Right kidney (tissue), 1 donor: ENCODE data around the gene TCEANC2.
A peak's percentile ranks its signal among the peaks of the same experiment; 100 is the strongest.

ENCODE experiments used
- DNase-seq: peaks from one replicate; pipeline ENCODE4 v3.0.0-alpha.2; 2016

The TCEANC2 gene

DNA sequence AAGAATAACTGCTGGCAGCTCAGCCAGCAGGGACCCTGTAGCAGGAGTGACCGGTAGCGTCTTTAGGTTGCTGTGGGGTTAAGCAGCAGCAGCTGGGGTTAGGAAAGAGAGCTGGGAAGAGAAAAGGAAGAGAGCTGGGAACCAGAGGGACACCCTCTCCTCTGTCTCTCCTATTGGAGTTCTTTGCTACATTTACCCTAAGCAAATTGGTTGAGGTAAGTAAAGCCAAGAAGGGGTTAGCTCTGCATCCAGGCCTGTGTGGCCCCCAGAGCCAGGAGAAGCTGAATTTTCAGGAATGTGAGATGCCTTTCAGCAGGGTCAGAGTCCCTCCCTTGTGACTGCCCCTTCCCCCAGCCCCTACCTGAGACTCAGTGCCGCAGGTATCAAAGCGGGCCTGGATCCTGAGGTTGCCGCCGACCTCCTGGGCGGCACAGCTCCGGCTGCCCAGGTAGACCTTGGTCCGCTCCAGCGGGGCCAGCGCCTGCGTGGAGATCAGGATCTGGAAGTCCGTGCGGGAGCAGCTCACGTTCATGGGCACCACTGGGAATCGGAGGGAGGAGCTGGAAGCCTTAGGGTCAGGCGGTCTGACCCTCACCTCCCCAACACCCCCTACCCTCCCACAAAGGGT lies 83.0 kb downstream of the TCEANC2 start:
- no peak for DNase-seq

DNA sequence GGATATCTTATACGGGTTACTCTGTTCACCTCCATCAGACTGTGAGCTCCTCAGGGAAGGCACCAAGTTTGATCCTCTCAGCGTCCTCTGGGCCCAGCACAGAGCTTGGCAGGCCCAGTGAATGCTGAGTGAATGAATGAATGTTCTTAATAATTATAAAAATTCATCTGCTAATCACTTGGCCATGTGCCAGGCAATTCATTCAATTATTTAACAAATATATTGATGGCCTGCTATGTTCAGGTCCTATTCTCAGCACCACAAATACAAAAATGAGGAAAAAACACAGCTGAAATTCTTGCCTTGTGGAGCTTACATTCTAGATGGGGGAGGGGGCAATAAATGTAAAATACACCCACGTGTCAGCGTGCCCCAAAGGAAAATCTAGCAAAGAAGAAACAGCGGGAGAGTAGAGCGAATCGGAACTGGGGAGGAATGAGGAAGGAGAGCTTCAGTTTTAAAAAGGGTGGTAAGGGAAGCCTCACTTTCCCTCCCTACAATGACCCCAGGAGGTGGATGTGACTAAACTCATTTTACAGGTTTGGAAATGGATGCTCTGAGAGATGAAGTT lies 83.6 kb downstream of the TCEANC2 start:
- no peak for DNase-seq

DNA sequence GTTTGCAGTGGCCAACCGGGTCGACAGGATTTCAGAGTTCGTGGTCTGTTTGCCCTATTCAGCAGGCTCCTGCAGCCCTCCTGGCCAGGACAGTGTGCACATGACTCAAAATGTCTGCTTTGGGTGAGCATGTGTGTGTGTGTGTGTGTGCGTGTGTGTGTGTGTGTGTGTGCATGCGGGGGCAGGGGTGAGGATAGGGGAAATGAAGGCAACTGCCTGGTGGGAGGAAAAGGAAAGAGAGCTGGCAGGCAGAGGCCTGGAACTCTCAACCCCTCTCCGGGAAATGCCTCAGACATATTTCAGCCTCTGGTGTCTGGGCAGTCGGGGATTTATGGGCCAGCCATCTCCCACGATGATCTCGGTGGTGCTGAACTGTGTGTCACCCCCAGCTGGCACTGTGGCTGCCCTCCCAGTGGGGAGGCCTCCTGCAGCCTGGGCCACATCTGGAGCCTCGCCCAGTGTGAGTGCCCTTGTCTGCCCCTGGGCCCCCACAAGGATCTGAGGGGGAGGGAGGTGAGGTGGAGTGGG lies 84.2 kb downstream of the TCEANC2 start:
- DNase-seq, result peak; percentile 56

DNA sequence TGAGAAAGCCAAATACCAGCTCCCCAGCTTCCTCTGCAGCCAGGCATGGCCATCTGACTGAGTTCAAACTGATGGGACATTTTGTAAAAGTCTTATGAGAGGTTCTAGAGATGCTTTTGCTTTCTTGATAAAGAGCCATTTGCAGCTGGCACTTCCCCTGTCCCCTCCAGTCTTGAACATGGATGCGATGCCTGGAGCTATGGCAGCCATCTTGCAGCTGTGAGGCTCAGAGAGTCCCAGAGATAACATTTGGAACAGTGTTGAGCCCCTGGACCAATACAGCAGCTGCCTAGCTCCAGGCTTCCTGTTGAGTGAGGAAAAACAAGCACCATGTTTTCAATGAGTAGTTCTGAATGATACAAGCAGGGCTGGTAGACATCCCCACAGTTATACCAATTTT lies 85.6 kb downstream of the TCEANC2 start:
- DNase-seq, result no peak

DNA sequence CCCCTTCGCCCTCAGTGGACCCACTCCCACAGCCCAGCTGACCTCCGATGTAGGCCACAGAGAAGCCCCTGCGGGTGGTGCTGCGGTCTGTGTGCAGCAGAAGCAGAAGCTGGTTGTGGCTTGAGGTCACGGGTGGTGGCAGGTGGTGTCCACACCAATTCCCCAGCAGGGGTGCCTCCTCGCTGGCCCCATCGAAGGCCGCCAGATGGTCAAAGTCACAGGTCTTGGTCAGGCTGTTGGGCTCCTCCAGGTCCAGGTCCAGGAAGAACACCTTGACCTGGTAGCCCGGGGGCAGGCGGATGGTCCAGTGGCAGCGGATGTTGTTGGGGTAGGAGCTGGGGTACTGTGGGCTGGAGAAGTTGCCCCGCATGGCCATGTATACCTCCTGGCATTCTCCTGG lies 86.3 kb downstream of the TCEANC2 start:
- DNase-seq, result no peak

DNA sequence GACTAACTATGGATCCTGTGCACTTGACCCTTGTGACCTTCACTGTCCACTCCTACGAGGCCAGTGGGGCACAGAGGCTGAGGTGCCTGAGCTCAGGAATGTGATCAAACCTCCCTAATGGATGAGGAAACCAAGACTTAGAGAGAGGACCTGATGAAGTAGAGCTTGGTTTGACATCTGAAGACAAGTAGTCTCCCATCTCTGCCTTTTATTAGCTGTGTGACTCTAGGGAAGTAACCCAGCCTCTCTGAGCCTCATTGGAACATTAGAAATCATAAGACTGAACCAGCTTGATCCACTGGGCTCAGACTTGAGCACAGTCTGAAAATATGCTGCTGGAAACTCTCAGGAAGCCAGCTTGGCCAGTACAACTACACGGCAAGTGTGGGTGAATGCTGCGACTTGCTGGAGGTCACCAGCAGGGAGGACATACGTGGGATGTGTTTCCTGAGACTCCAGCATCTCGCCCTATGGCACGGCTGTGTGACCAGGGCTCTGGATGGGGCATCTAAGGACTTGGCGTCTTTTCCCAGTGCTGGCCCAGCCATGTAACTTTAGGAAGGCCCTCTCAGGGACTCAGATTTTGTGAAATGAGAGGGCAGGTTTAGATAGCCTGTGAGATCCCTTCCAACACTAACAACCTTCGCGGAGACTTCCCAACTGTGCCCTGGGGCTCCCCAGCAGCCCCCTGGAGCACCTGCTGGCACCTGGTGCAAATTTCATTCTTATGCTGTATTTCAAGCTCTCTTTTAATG lies 88.9 kb downstream of the TCEANC2 start:
- no peak for DNase-seq

DNA sequence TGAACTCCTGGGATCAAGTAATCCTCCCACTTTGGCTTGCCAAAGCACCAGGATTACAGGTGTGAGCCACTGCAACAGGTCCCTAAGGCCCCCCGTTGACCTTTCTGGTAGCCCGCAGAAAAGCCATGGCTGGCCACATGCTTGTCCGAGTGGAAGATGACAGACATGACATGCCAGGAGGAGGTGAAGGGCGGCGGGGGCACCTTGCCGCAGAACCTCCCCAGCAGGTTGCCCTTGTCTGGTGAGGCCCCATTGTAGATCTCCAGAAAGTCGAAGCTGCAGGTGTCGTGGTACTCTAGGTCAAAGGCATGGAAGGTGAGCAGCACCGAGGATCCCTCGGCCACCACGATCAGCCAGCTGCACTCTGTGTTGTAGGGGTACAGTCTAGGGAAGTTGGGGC lies 91.0 kb downstream of the TCEANC2 start:
- no peak for DNase-seq

DNA sequence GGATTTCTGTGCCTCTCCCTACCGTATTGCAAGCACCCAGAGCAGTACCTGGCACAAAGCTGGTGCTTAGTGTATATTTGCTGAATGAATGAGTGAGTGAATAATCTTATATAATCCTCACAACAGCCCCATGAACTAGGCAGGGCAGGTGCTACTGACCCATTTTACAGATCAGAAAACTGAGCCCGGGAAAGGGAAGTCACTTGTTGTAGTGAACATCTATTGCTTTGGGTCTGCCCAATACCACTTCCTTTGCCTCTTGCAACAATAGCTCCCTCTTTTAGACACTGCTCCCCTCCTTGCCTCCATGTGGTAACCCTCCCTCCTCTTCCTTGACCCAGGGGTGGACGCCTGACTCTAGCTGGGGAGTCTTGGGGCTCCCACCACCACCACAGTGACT lies 96.3 kb downstream of the TCEANC2 start:
- DNase-seq, result no peak

DNA sequence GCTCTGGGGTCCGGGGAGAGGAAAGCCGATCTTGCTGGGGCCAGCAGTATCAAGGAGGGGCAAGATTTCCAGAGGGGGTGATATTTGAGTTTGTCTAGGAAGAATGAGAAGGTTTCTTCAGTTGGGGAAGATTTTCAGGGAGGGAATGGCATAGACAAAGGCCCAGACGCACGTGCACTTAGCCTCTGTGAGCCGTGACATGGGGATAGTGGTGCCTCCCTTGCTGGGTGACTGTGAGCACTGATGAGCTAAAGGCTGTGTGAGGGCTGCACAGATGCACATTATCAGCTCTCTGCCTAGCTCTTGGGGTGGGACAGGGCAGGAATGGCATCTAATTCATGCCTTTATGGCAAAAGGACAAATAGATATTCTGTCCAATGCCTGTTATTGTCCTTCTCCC lies 97.6 kb downstream of the TCEANC2 start:
- no peak for DNase-seq

DNA sequence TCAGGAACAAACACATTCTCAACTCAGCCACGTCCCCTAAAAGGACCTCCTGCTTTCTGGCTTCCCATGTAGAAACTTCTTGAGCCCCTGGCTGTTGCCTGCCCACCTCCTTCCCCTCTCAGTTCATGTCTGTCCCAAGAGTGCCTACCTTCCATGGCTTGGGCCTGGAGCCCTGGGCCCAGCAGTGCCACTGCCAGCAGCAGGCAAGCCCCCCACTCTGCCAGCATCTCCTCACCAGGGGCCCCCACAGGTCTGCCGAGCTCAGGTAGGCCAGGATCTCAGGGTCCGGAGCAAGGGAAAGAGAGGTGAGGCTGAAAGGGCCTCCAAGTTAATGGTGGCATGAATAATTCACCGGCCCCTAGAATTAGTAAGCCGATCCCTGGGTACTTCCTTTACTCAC lies 99.3 kb downstream of the TCEANC2 start, which contains the start of gene CDCP2:
TSS of gene CDCP2 (minus strand) at position 305 of the 400 bp plus-strand sequence. CDS start at position 227, 78 bp downstream.
- no peak for DNase-seq

DNA sequence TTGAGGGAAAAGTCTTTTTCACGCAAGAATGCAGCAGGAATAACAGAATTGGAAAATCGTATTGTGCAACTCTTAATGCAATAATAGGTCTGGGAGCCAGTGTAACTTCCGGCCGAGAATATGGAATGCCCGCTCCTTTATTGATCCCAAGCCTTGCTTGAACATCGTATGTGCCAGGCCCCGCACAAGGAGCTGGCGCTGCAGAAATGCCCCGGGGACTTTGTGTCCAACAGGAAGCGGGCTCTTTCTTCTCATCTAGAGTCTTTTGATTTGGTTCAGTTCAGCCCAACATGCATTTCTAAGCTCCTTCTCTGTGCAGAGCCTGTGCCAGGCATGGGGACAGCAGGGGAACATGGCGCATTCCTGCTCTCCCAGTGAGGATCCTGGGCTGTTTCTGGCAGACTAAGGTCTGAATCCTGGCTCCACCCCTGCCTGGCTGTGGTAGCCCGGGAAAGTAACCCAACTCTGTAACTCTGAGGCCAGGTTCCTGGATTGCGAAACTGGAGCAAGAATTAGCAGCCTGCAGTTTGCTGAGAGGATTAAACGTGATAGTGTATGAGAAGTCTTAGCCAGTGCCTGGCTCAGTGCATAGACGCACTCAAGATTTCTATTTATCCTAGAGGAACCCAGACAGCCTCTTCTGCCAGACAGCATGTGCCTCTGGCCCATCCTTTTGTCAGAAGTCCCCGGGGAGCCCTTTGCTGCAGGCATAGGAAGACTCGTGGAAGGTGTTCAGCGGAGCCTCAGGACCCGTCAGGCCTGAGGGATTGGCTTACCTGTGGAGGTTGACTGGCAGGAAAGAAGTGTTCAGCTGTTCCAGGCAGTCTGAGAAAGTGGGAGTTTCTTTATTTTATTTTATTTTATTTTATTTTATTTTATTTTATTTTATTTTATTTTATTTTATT lies 100.4 kb downstream of the TCEANC2 start:
- no peak for DNase-seq
